ENCODE results near the gene DPH6. TPM values are rescaled to one million over a fixed set of nuclear protein-coding genes. Genes with fewer than 3 reads are reported as not detected.
"Not testable (repeated sequence)": the region's sequence is repeated elsewhere in the genome, so short reads cannot be mapped to it uniquely, and the experiment has no call there.

The DPH6 gene
- 10 to 100 TPM in 1 of 2 donors, 1 to 10 TPM in 1; 9.9 to 16.5 TPM for total RNA-seq
- long read RNA-seq, partial matches to known transcripts = 1 of 11 reads
- long read RNA-seq, other reads (novel, unspliced or antisense) = 3 of 11 reads

- ATAC-seq (peak; percentile 94 to 96), DNase-seq (peak; percentile 92)
- intact Hi-C loops (cut with DNase I) = loop anchor here (5.0 to 10.0 kb wide), 3 partner anchors 121 to 149 kb away; no protein-coding TSS in a partner anchor
Observed at GRCh38 chr15:35545824-35546510, at the start of gene DPH6. Gene DPH6 (minus strand): TSS chr15:35546165. CDS start chr15:35546141, 24 bp downstream.

DNA sequence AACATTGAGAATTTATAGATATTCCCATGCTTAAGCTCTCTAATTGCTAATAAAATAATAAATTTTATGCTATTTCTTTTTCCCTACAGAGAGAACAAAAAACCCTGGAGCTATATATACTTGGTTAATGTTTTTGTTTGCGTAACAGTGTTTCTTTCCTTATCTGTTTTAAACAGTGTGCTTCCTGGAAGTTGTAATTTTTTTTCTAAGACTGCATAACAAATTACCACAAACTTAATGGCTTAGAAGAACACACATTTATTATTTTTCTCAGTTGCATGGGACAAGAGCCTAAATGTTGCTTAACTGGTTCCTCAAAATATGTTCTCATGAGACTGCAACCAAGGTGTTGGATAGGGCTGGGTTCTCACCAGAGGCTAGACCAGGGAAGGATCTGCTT lies 49.7 kb upstream of the DPH6 start:
- intact Hi-C loops (cut with DNase I) = no loop called here
- no peak for DNase-seq

DNA sequence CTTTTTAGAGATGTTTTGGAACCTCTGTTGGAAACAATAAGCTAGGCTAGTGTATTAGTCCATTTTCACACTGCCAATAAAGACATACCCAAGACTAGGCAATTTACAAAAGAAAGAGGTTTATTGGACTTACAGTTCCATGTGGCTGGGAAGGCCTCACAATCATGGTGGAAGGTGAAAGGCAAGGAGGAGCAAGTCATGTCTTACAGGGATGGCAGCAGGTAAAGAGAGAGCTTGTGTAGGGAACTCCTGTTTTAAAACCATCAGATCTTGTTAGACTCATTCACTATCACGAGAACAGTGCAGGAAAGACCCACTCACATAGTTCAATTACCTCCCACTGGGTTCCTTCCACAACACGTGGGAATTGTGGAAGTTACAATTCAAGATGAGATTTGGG lies 46.0 kb upstream of the DPH6 start:
- ATAC-seq; intact Hi-C loops (cut with DNase I); DNase-seq: not testable (repeated sequence)

More for the DNA sequence above, 49.7 kb upstream of the DPH6 start:
- no peak for ATAC-seq

DNA sequence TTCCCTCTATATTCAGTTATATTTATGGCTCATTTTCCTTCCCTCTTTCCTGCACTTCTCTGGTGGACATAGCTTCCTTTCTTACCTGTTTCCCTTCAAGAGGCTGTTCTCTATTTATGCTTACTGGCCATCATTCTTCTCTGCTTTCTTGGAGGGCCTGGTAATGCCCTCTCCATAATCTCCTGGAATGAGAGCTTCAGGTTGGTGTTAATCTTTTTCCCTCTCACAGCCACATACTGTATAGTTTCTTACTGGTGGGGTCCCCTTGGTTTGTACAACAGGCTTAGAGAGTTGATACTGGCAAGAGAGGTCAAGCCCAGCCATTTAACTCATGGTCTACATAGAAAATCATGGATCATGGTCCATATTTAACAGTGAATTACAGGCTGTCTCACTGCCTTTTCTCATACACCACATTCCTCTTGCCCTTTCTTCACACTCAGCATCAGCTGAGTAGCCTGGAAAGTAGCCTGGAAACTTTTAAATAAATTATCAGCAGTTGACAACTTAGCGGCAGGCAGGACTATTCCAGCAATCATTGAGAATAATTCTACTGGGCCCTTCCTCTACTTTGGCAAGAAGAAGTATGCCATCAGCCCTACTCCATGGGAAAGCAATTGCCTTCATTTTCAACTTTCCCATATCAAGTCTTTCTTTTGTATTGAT lies 38.0 kb upstream of the DPH6 start:
- intact Hi-C loops (cut with DNase I) = loop anchor here in 1 of 2 donors (10.0 kb wide), 1 partner anchor 81 kb away; no protein-coding TSS in a partner anchor
- ATAC-seq (peak; percentile 88 to 95), DNase-seq (no peak)

DNA sequence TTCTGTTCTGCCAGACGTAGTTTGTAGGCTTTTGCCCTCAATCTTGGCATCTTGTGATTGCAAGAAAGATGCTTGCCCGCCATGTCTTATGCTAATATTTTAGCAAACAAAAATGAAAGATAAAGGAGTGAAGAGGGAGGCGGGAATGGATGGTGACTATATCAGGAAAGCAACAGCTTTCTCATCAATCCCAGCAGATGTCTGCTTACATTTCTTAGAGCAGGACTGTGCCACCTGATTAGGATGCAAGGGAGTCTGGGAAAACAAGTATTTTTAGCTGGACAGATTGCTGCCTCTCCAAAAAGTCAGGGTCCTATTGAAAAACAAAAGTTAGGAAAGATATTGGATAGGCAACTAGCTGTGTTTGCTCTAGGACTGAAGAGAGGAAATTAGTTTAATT lies 34.6 kb upstream of the DPH6 start:
- no peak for ATAC-seq
- intact Hi-C loops (cut with DNase I) = loop anchor here in 1 of 2 donors (10.0 kb wide), 1 partner anchor 84 kb away; no protein-coding TSS in a partner anchor
- no peak for DNase-seq

DNA sequence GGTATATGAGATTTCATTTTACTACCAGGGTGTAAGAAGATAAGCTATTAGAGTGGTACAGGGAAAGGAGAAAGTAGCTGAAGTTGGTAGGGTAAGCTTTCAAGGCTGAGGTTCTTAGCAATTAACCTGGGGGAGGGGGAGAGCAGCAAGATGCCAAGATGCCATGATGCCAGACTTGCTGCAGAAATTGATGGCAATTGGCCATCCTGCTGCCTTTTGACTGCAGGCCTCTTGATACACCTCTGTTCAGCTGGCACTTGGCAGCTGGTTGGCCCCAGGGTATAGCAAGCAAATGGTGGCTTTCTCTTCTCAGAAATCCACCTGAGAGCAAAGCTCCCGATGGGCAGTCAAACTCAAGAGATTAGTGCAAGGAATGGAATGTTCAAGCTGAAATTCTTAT lies 21.4 kb upstream of the DPH6 start:
- ATAC-seq = peak; percentile 34 to 38
- intact Hi-C loops (cut with DNase I) = no loop called here
- DNase-seq = peak; percentile 22

DNA sequence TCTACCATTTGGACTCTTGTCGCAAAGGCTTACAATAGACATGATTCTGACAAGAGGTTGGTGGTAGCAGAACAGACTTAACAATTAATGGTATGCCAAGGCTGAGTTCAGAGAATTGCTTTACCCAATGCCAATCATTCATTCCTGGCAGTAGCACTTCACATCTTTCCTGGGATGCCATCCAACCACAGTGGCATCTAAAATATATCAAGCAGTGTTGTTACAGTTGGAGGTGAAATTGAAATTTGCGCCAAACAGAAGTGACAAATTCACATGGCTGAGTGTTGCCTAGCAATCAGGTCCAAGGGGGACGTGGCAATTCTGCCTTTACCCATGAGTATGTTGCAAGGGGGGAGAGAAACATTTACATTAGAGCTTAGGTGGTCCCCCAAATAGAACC lies 21.0 kb upstream of the DPH6 start:
- peak; percentile 70 to 82 for ATAC-seq
- intact Hi-C loops (cut with DNase I) = no loop called here
- peak; percentile 26 for DNase-seq

- ATAC-seq (no peak), DNase-seq (no peak)
- intact Hi-C loops (cut with DNase I) = no loop called here
Observed at GRCh38 chr15:35565901-35566300, 19.9 kb upstream of the DPH6 start.

- ATAC-seq = no peak
- no peak for DNase-seq
- intact Hi-C loops (cut with DNase I) = no loop called here
Observed at GRCh38 chr15:35562641-35563040, 16.7 kb upstream of the DPH6 start.

- intact Hi-C loops (cut with DNase I) = no loop called here
- DNase-seq = no peak
- no peak for ATAC-seq
Observed at GRCh38 chr15:35561308-35561707, 15.3 kb upstream of the DPH6 start.

GRCh38 chr15:35560870-35561269 lies 14.9 kb upstream of the DPH6 start:
- intact Hi-C loops (cut with DNase I) = no loop called here
- DNase-seq = no peak
- peak in 1 of 2 donors; percentile 54 for ATAC-seq

GRCh38 chr15:35560258-35560657 lies 14.3 kb upstream of the DPH6 start:
- ATAC-seq = no peak
- intact Hi-C loops (cut with DNase I) = no loop called here
- no peak for DNase-seq

DNA sequence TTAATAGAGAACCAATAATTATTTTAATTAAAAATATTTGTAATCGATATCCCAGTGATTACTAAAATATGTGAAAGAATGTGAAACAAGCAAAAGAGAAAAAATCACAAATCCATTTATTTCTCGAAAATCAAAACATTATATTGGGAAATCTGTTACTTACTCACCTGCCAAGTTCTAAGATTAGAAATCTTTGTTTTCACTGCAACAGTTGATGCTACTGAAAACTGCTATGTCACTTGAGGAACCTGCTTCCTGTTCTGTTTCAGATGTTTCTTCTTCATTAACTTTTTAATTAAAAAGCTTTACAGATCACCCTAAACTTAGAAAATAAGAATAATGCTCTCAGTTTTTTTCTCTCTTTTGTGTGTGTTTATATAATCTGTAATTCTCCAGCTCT lies 13.7 kb upstream of the DPH6 start:
- ATAC-seq (no peak), DNase-seq (no peak)
- intact Hi-C loops (cut with DNase I) = no loop called here

- ATAC-seq = peak in 1 of 2 donors; percentile 70
- no peak for DNase-seq
- intact Hi-C loops (cut with DNase I) = no loop called here
Observed at GRCh38 chr15:35557544-35557943, 11.6 kb upstream of the DPH6 start.

GRCh38 chr15:35557012-35557411 lies 11.0 kb upstream of the DPH6 start:
- DNase-seq (no peak), ATAC-seq (no peak)
- intact Hi-C loops (cut with DNase I) = no loop called here

DNA sequence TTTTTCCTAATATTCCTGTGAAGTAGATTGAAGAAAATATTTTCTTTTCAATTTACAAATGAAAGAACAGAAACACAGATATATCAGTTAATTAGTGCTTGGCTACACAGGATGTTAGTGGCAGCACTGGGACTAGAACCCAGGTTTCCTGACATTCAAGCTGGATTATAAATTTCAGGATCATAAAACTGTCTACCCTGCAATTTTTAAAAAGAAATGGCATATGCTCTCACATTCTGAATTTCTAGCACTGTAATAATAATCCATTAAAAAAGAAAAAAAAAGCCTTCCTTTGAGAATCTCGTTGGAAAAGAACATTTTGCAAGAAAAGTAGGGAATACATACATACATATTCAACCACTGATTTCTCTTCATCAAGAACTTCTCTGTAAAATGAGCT lies 9.3 kb upstream of the DPH6 start:
- intact Hi-C loops (cut with DNase I) = no loop called here
- DNase-seq (no peak), ATAC-seq (no peak)

GRCh38 chr15:35550957-35551356 lies 5.0 kb upstream of the DPH6 start:
- intact Hi-C loops (cut with DNase I) = no loop called here
- no peak for ATAC-seq
- peak; percentile 22 for DNase-seq

GRCh38 chr15:35549567-35549966 lies 3.6 kb upstream of the DPH6 start:
- no peak for DNase-seq
- ATAC-seq = no peak
- intact Hi-C loops (cut with DNase I) = loop anchor here (5.0 to 10.0 kb wide), 3 partner anchors 118 to 145 kb away; no protein-coding TSS in a partner anchor

DNA sequence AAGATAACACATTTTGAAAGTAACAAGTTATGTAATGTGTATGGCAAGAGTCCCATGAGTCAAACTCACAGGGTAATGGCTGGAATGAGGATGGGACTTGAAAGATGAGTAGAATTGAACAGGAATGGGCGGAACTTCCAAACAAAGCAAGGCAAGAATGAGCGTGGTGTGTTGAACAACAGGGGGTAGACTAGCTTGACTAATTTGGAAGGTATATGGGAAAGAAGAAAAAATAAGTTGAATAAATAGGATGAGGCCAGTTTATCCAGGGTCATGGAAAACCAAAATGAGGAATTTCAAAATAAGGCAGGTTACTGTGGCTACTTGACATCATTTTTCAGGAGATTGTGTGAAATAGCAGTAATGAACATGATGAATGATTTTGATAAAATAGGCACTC lies 2.5 kb upstream of the DPH6 start:
- no peak for DNase-seq
- no peak for ATAC-seq
- intact Hi-C loops (cut with DNase I) = loop anchor here (5.0 to 10.0 kb wide), 3 partner anchors 119 to 146 kb away; no protein-coding TSS in a partner anchor

DNA sequence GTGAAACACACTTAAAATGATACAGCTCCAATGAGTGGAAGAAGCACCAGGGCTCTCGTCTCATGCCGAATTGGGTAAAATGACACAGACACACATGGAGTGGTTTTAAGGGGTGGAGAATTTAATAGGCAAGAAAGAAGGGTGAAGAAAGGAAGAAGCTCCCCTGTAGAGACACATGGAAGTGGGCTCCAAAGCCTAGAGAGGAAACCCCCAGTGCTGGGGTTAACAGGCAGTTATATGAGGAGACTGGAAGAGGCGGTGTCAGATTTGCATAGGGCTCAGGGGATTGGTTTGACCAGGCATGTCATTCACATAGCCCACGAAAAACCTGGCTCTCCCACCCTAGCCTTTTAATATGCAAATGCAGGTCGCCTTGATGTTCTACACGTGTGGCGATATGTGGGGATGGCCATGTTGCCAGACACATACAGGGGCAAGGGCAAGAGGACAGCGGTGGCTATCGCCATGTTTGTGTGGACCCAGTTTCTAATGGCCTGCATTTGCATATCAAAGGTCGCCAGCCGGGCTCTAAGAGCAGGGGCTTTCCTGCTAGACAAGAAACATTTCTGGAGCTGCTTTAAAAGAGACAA lies 1.9 kb upstream of the DPH6 start:
- no peak for ATAC-seq
- no peak for DNase-seq
- intact Hi-C loops (cut with DNase I) = loop anchor here (5.0 to 10.0 kb wide), 3 partner anchors 119 to 147 kb away; no protein-coding TSS in a partner anchor

Measured in left cardiac atrium (tissue), 4 donors.